Trophoblast cell (in vitro differentiated cells and primary cell): ENCODE data around the gene ZNF782.

Experiments used
- DNase-seq, 2 donors: peaks; one replicate each; pipeline ENCODE4 v3.0.0-alpha.2; 2016
- H2AFZ ChIP-seq: 2 replicates; pipeline ENCODE4 v1.6.1; 2013; ENCODE audit warnings: low read length, moderate library complexity, mild to moderate bottlenecking; ENCODE audit not compliant: insufficient read depth, poor library complexity
- H2AK5ac ChIP-seq: 2 replicates; pipeline ENCODE4 v1.6.1; 2013; ENCODE audit warnings: mild to moderate bottlenecking, low read length
- H2BK120ac ChIP-seq: 2 replicates; pipeline ENCODE4 v1.6.1; 2013; ENCODE audit warnings: low read length, mild to moderate bottlenecking, moderate library complexity; ENCODE audit not compliant: insufficient read depth, poor library complexity
- H2BK12ac ChIP-seq: 2 replicates; pipeline ENCODE4 v1.6.1; 2013; ENCODE audit warnings: mild to moderate bottlenecking, low read length, moderate library complexity
- H2BK5ac ChIP-seq: 2 replicates; pipeline ENCODE4 v1.6.1; 2013; ENCODE audit warnings: low read length, low read depth, moderate library complexity, mild to moderate bottlenecking; ENCODE audit not compliant: poor library complexity
- H3K14ac ChIP-seq: 2 replicates; pipeline ENCODE4 v1.6.1; 2013; ENCODE audit warnings: mild to moderate bottlenecking, low read length
- H3K18ac ChIP-seq: 2 replicates; pipeline ENCODE4 v1.6.1; 2013; ENCODE audit warnings: mild to moderate bottlenecking, low read length
- H3K23ac ChIP-seq: 2 replicates; pipeline ENCODE4 v1.6.1; 2013; ENCODE audit warnings: low read length
- H3K27ac ChIP-seq: 2 replicates; pipeline ENCODE4 v1.5.1; 2013; ENCODE audit warnings: low read depth, mild to moderate bottlenecking, inconsistent platforms, low read length, moderate library complexity
- H3K27me3 ChIP-seq: 2 replicates; pipeline ENCODE4 v1.6.1; 2013; ENCODE audit warnings: inconsistent platforms, mild to moderate bottlenecking, low read length, moderate library complexity; ENCODE audit not compliant: insufficient read depth
- H3K36me3 ChIP-seq, 2 experiments: 1 replicate in 1 of 2; 2 replicates in 1 of 2; pipeline ENCODE4 v1.6.1; 2013; ENCODE audit warnings: low read length in 2 of 2, mild to moderate bottlenecking in 2 of 2, moderate library complexity in 1 of 2; ENCODE audit not compliant: insufficient read depth in 2 of 2, control insufficient read depth in 1 of 2
- H3K4ac ChIP-seq: 2 replicates; pipeline ENCODE4 v1.6.1; 2013; ENCODE audit warnings: low read depth, mild to moderate bottlenecking, low read length, moderate library complexity
- H3K4me1 ChIP-seq, 2 experiments: 1 replicate in 1 of 2; 2 replicates in 1 of 2; pipeline ENCODE4 v1.6.1; 2013; ENCODE audit warnings: low read length in 2 of 2, mild to moderate bottlenecking in 2 of 2, moderate library complexity in 1 of 2; ENCODE audit not compliant: insufficient read depth in 2 of 2, control insufficient read depth in 1 of 2
- H3K4me2 ChIP-seq: 2 replicates; pipeline ENCODE4 v1.6.1; 2013; ENCODE audit warnings: inconsistent platforms, mild to moderate bottlenecking, low read length, moderate library complexity
- H3K4me3 ChIP-seq: 2 replicates; pipeline ENCODE4 v1.5.1; 2013; ENCODE audit warnings: mild to moderate bottlenecking, low read depth, low read length, inconsistent platforms
- H3K79me1 ChIP-seq: one replicate; pipeline ENCODE4 v1.6.1; 2013; ENCODE audit warnings: low read length
- H3K79me2 ChIP-seq: 2 replicates; pipeline ENCODE4 v1.6.1; 2013; ENCODE audit warnings: low read length, mild to moderate bottlenecking; ENCODE audit not compliant: control insufficient read depth, insufficient read depth, poor library complexity
- H3K9ac ChIP-seq: 2 replicates; pipeline ENCODE4 v1.6.1; 2013; ENCODE audit warnings: mild to moderate bottlenecking, low read length
- H3K9me3 ChIP-seq: 2 replicates; pipeline ENCODE4 v1.6.1; 2013; ENCODE audit warnings: low read depth, mild to moderate bottlenecking, control low read depth, inconsistent platforms, low read length; ENCODE audit not compliant: insufficient read depth
- H4K12ac ChIP-seq: 2 replicates; pipeline ENCODE4 v1.6.1; 2013; ENCODE audit warnings: low read depth, mild to moderate bottlenecking, low read length, moderate library complexity
- H4K8ac ChIP-seq: 2 replicates; pipeline ENCODE4 v1.6.1; 2013; ENCODE audit warnings: low read depth, mild to moderate bottlenecking, low read length, moderate library complexity
- H4K91ac ChIP-seq: one replicate; pipeline ENCODE4 v1.6.1; 2013; ENCODE audit warnings: low read depth, mild to moderate bottlenecking, low read length, moderate library complexity
- WGBS: extraction: QIAGEN DNeasy Blood & Tissue Kit; methylation state at CpG from one replicate; pipeline ENCODE4 v1.1.7; 2013; ENCODE audit warnings: missing lambda C conversion rate; ENCODE audit not compliant: insufficient read length, insufficient coverage; ENCODE audit errors: extremely low coverage; 5-methylcytosine and 5-hydroxymethylcytosine counted together

The ZNF782 gene

DNA sequence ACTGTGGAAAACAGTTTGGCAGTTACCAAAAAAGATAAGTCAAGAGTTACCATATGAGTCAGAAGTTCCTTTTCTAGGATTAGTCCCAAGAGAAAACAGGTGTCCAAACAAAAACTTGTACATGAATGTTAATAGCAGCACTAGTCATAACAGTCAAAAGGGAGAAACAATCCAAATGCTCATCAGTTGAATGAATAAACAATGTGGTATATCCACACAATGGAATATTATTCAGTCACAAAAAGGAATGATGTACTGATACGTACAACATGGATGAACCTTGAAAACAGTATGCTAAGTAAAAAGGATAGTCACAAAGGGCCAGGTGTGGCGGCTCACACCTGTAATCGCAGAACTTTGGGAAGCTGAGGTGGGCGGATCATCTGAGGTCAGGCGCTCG is 84.3 kb downstream of the ZNF782 start:
- H3K4me2 ChIP-seq = no peak overlapping the region
- H4K91ac ChIP-seq = no peak overlapping the region
- H3K9me3 ChIP-seq = no peaks in the 10 kb centered on the region
- H2BK120ac ChIP-seq = no peak overlapping the region
- H3K23ac ChIP-seq = no peak overlapping the region
- H3K18ac ChIP-seq = no peak overlapping the region
- H3K14ac ChIP-seq = no peak overlapping the region
- H3K4me1 ChIP-seq = no peaks in the 10 kb centered on the region
- H3K36me3 ChIP-seq = peaks cover 10 to 13% of the 10 kb centered on the region in 2 experiments
- no peak overlapping the region for H2AFZ ChIP-seq
- no peak overlapping the region for H3K4me3 ChIP-seq
- no CpG with 5 or more reads among the region's 6 CpGs for WGBS
- H2BK12ac ChIP-seq = no peak overlapping the region
- H3K79me1 ChIP-seq = no peaks in the 10 kb centered on the region
- no peak overlapping the region for H4K12ac ChIP-seq
- no peaks in the 10 kb centered on the region for H3K27me3 ChIP-seq
- no peak overlapping the region for H3K27ac ChIP-seq
- no peaks in the 10 kb centered on the region for H3K79me2 ChIP-seq
- no peak for DNase-seq
- no peak overlapping the region for H3K4ac ChIP-seq
- no peak overlapping the region for H3K9ac ChIP-seq
- H2AK5ac ChIP-seq = no peak overlapping the region
- H2BK5ac ChIP-seq = no peak overlapping the region
- no peak overlapping the region for H4K8ac ChIP-seq
